ENCODE measurements around the gene CAD. TPM values are rescaled to one million over a fixed set of nuclear protein-coding genes. Genes with fewer than 3 reads are reported as not detected.

The CAD gene
- total and polyA plus RNA-seq, 4 donors, result 6.3 to 23.2 (median 13.5) TPM

- H3K27me3 ChIP-seq (ENCODE audit: control insufficient read depth in 4 of 4, insufficient read depth in 4 of 4, low read length in 3 of 4), result no peaks in the 10 kb centered on the region
- 94% methylated on average over 3 of the region's 3 CpGs for WGBS
- no peak for DNase-seq (ENCODE audit: low spot score)
- TF ChIP-seq SP1 (IDR thresholded peaks at IDR 0.05) (no peak), MAX (IDR thresholded peaks at IDR 0.05) (no peak), TAF1 (conservative IDR thresholded peaks at IDR 0.05) (no peak), NR2F2 (IDR thresholded peaks at IDR 0.05) (no peak)
- H3K9ac ChIP-seq (ENCODE audit: low read depth in 1 of 2, low read length in 2 of 2), result no peak overlapping the region
- no peak overlapping the region for H3K27ac ChIP-seq (ENCODE audit: low read depth in 1 of 2, low read length in 2 of 2)
- no peaks in the 10 kb centered on the region for H3K4me1 ChIP-seq (ENCODE audit: control insufficient read depth in 4 of 4, insufficient read depth in 4 of 4, low read length in 3 of 4)
- peaks cover 24 to 97% (median 82%) of the 10 kb centered on the region in 4 donors for H3K36me3 ChIP-seq (ENCODE audit: control insufficient read depth in 4 of 4, insufficient read depth in 3 of 4, low read depth in 1 of 4, low read length in 3 of 4)
- no peak overlapping the region for H3K4me3 ChIP-seq (ENCODE audit: low read depth in 1 of 3, low read length in 3 of 3)
- H3K9me3 ChIP-seq (ENCODE audit: control insufficient read depth in 4 of 4, low read length in 3 of 4), result no peaks in the 10 kb centered on the region
Observed at GRCh38 chr2:27236626-27237025, 19.5 kb downstream of the CAD start.

- TF ChIP-seq HNF4G (IDR thresholded peaks at IDR 0.05), result no peak
- no peak for TF ChIP-seq ATF3 (IDR thresholded peaks at IDR 0.05)
- no peak for TF ChIP-seq FOXA2 (IDR thresholded peaks at IDR 0.05)
- TF ChIP-seq HNF4A (conservative IDR thresholded peaks at IDR 0.05), result no peak
- no peak for TF ChIP-seq RAD21 (IDR thresholded peaks at IDR 0.05)
- no peak for TF ChIP-seq REST (IDR thresholded peaks at IDR 0.05)
- TF ChIP-seq FOXA1 (IDR thresholded peaks at IDR 0.05), result no peak
- TF ChIP-seq NR2F2 (IDR thresholded peaks at IDR 0.05), result no peak
- no peak for TF ChIP-seq GABPA (IDR thresholded peaks at IDR 0.05 in 1 of 2, conservative IDR thresholded peaks at IDR 0.05 in 1 of 2)
- TF ChIP-seq RXRA (IDR thresholded peaks at IDR 0.05), result no peak
- TF ChIP-seq MAX (IDR thresholded peaks at IDR 0.05), result no peak
- no peak for TF ChIP-seq ZBTB33 (IDR thresholded peaks at IDR 0.05)
- TF ChIP-seq EGR1 (IDR thresholded peaks at IDR 0.05; ENCODE audit: low read depth in 2 of 2), result no peak
- TF ChIP-seq SP1 (IDR thresholded peaks at IDR 0.05), result no peak
- no peak for TF ChIP-seq CTCF (IDR thresholded peaks at IDR 0.05; ENCODE audit: low read depth, low read length, missing input control)
- TF ChIP-seq JUND (IDR thresholded peaks at IDR 0.05), result no peak
- no peak for TF ChIP-seq YY1 (IDR thresholded peaks at IDR 0.05)
- no peak for TF ChIP-seq TAF1 (conservative IDR thresholded peaks at IDR 0.05)
- 97% methylated on average over 15 of the region's 15 CpGs for whole genome bisulfite sequencing
Observed at GRCh38 chr2:27237341-27237945, 20.3 kb downstream of the CAD start.

More at GRCh38 chr2:27237341-27237945, 20.3 kb downstream of the CAD start:
- Histone ChIP-seq H3K36me3 (ENCODE audit: control insufficient read depth in 4 of 4, insufficient read depth in 3 of 4, low read depth in 1 of 4, low read length in 3 of 4) (peaks cover 30 to 97% (median 80%) of the 10 kb centered on the region in 4 donors), H3K9me3 (ENCODE audit: control insufficient read depth in 4 of 4, low read length in 3 of 4) (no peaks in the 10 kb centered on the region), H3K27ac (ENCODE audit: low read depth in 1 of 2, low read length in 2 of 2) (no peak overlapping the region), H3K4me3 (ENCODE audit: low read depth in 1 of 3, low read length in 3 of 3) (no peak overlapping the region), H3K9ac (ENCODE audit: low read depth in 1 of 2, low read length in 2 of 2) (no peak overlapping the region), H3K4me1 (ENCODE audit: control insufficient read depth in 4 of 4, insufficient read depth in 4 of 4, low read length in 3 of 4) (no peaks in the 10 kb centered on the region), H3K27me3 (ENCODE audit: control insufficient read depth in 4 of 4, insufficient read depth in 4 of 4, low read length in 3 of 4) (no peaks in the 10 kb centered on the region)
- no peak for DNase-seq (ENCODE audit: low spot score)

Data from liver (tissue), 9 donors.